ENCODE measurements around the gene SLC17A1.

GRCh38 chr6:25801436-25801835 lies 30.4 kb downstream of the SLC17A1 start:
- TF ChIP-seq CTCF (IDR thresholded peaks at IDR 0.05) = no peak
- no peak for TF ChIP-seq POLR2A (IDR thresholded peaks at IDR 0.05)

Data from uterus (tissue), 2 donors.